ENCODE results near the gene JAK1.

DNA sequence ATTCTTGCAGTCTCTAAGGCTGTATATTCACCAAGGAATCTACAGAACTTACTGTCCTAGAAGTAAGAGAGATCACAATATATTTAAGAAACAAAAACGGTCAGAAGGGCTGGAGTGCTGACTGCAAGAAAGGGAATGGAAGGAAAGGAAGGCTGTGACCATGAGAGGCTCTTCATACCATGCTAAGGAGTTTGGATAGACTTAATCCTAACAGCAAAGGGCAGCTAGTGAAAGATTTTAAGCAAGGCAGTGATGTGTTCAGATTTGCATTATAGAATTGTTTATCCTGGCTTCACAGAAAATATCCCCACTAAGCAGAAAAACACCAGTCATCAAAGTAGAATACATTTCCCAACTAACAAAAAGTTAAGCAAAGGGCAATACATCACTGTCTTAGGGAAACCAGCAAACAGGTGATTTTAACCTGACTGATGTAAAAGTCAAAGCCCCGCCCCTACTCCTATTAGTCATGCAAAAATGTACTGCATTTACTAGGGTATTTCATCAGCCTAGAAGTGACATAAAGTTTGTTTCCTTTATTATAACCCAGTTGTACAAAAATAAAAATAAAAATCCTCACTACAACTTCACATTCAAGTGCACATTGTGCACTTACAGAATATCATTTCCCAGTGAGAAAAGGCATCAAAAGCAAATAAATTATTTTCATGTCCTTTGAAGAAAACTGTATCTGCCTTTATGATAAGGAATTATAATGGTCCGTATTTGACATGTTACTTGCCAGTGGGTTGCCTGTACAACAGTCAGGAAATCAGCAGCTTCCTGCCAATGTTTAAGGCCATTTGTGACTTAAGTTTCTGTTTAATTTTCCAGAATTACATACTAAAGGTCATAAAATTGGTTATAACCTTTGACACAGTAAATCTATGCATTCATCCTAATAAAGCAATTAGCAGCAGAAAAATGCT, 17.2 kb downstream of the JAK1 start:
- TF ChIP-seq POLR2A (IDR thresholded peaks at IDR 0.05), result no peak
- TF ChIP-seq, protein P1, sequence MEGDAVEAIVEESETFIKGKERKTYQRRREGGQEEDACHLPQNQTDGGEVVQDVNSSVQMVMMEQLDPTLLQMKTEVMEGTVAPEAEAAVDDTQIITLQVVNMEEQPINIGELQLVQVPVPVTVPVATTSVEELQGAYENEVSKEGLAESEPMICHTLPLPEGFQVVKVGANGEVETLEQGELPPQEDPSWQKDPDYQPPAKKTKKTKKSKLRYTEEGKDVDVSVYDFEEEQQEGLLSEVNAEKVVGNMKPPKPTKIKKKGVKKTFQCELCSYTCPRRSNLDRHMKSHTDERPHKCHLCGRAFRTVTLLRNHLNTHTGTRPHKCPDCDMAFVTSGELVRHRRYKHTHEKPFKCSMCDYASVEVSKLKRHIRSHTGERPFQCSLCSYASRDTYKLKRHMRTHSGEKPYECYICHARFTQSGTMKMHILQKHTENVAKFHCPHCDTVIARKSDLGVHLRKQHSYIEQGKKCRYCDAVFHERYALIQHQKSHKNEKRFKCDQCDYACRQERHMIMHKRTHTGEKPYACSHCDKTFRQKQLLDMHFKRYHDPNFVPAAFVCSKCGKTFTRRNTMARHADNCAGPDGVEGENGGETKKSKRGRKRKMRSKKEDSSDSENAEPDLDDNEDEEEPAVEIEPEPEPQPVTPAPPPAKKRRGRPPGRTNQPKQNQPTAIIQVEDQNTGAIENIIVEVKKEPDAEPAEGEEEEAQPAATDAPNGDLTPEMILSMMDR (IDR thresholded peaks at IDR 0.05), result no peak
